K562 (cell line): ENCODE data around the gene POMGNT2. TPM values are rescaled to one million over a fixed set of nuclear protein-coding genes. Genes with fewer than 3 reads are reported as not detected.

Experiments
- ATAC-seq: fragments of 200-7000 bp; cut with Tn5 transposase; 3 replicates; pipeline ENCODE4 v1.9.1; 2020; ENCODE audit warnings: moderate library complexity
- BruUV-seq: library from RNA; stranded (reverse); fragments of 400-500 nt; replicated peaks from 2 replicates; lab custom pipeline; 2021; lab: Mats Ljungman, UMichigan
- CTCF ChIA-PET: fragments of 300-600 bp; formaldehyde crosslinking; extraction: SDS; loops from one replicate; lab custom pipeline; 2021; ENCODE audit warnings: low intra/inter-chr PET ratio; lab: Yijun Ruan, JAX
- POLR2A ChIA-PET: fragments of 300-600, 350-650 bp; sonication (Branson Sonifier 250); formaldehyde crosslinking; extraction: SDS; loops from one replicate; lab custom pipeline; 2021; ENCODE audit warnings: antibody characterized with exemption, inconsistent platforms; lab: Yijun Ruan, JAX
- DNase-seq, 4 experiments: peaks; one replicate each; pipeline versions ENCODE4 v3.0.0 to v3.0.0-alpha.2; 2011 to 2018; ENCODE audit warnings: low spot score in 3 of 4, mixed read lengths in 3 of 4; ENCODE audit errors: extremely low read depth in 1 of 4
- FAIRE-seq: peaks from 2 replicates; lab custom pipeline; 2011; peaks lifted over from hg19 to GRCh38; lab: Jason Lieb, UNC
- H2AFZ ChIP-seq: 2 replicates; pipeline ENCODE4 v1.6.0; 2011; ENCODE audit warnings: low read depth, low read length, control low read depth, inconsistent platforms
- H3K27ac ChIP-seq: fragments of 200-600 bp; 3 replicates; pipeline ENCODE4 v1.8.0; 2011; ENCODE audit warnings: low read depth, mild to moderate bottlenecking, control low read depth, inconsistent platforms, low read length, moderate library complexity, mixed read lengths; ENCODE audit errors: extremely low read depth
- H3K27me3 ChIP-seq, 2 experiments: fragments of 300-600 bp in 1 of 2; 2 replicates in 1 of 2; 3 replicates in 1 of 2; pipeline versions ENCODE4 v1.6.0 to v1.8.0; 2011; ENCODE audit warnings: inconsistent platforms in 2 of 2, low read length in 2 of 2, mild to moderate bottlenecking in 1 of 2, mixed read lengths in 1 of 2, moderate library complexity in 1 of 2; ENCODE audit not compliant: control insufficient read depth in 2 of 2, insufficient read depth in 2 of 2
- H3K36me3 ChIP-seq: fragments of 300-600 bp; 3 replicates; pipeline ENCODE4 v1.8.0; 2011; ENCODE audit warnings: mild to moderate bottlenecking, low read length, inconsistent platforms; ENCODE audit not compliant: control insufficient read depth, insufficient read depth
- H3K4me1 ChIP-seq, 2 experiments: fragments of 200-600 bp in 1 of 2; replicated peaks in 1 of 2; 2 replicates in 1 of 2; 3 replicates in 1 of 2; pipeline versions ENCODE4 v1.5.1 to v1.8.0; 2011; ENCODE audit warnings: inconsistent platforms in 2 of 2, low read length in 2 of 2, mild to moderate bottlenecking in 1 of 2, mixed read lengths in 1 of 2, moderate library complexity in 1 of 2; ENCODE audit not compliant: control insufficient read depth in 2 of 2, insufficient read depth in 2 of 2
- H3K4me2 ChIP-seq: 2 replicates; pipeline ENCODE4 v1.6.1; 2011; ENCODE audit warnings: low read length, control low read depth, inconsistent platforms, mixed read lengths; ENCODE audit not compliant: insufficient read depth
- H3K4me3 ChIP-seq: fragments of 200-600 bp; sonication (generic), shearing (Covaris generic); 2 replicates; pipeline ENCODE4 v1.5.1; 2016; ENCODE audit warnings: control low read depth, inconsistent platforms
- H3K79me2 ChIP-seq: fragments of 200-600 bp; 3 replicates; pipeline ENCODE4 v1.8.0; 2011; ENCODE audit warnings: low read length, inconsistent platforms; ENCODE audit not compliant: control insufficient read depth, insufficient read depth
- H3K9ac ChIP-seq, 2 experiments: 2 replicates each; pipeline versions ENCODE4 v1.6.0 to v1.6.1; 2011; ENCODE audit warnings: low read depth in 2 of 2, low read length in 2 of 2, control low read depth in 1 of 2, inconsistent platforms in 1 of 2, mild to moderate bottlenecking in 1 of 2, mixed read lengths in 1 of 2; ENCODE audit not compliant: insufficient read depth in 1 of 2
- H3K9me1 ChIP-seq: one replicate; pipeline ENCODE4 v1.6.0; 2011; ENCODE audit warnings: inconsistent platforms, mild to moderate bottlenecking, low read length, moderate library complexity; ENCODE audit not compliant: control insufficient read depth, insufficient read depth
- H3K9me3 ChIP-seq: replicated peaks from 2 replicates; pipeline ENCODE4 v1.5.1; 2011; ENCODE audit warnings: low read depth, low read length, inconsistent platforms; ENCODE audit not compliant: control insufficient read depth, insufficient read depth
- H4K20me1 ChIP-seq: replicated peaks from 2 replicates; pipeline ENCODE4 v1.6.1; 2011; ENCODE audit warnings: low read length, inconsistent platforms, mixed read lengths; ENCODE audit not compliant: control insufficient read depth, insufficient read depth
- CCAR2 ChIP-seq: fragments of 200-400 bp; formaldehyde crosslinking; IDR thresholded peaks from 2 replicates; pipeline ENCODE4 v1.6.1; 2017; ENCODE audit warnings: mild to moderate bottlenecking, low read depth, low read length
- DIDO1 ChIP-seq: fragments of 450-650 bp; IDR thresholded peaks from 2 replicates; pipeline ENCODE4 v1.6.1; 2016; ENCODE audit warnings: low read depth, missing biosample characterization, missing genetic modification characterization
- FOXK2 ChIP-seq, 2 experiments: fragments of 450-650 bp; IDR thresholded peaks in 1 of 2; conservative IDR thresholded peaks in 1 of 2; 2 replicates each; pipeline ENCODE4 v1.6.1; 2016; ENCODE audit warnings: low read depth in 2 of 2, mild to moderate bottlenecking in 1 of 2
- GABPB2 ChIP-seq: fragments of 250-450 bp; sonication (Bioruptor Pico); conservative IDR thresholded peaks from 2 replicates; pipeline ENCODE4 v1.5.1; 2021; ENCODE audit warnings: mild to moderate bottlenecking
- MEF2A ChIP-seq: IDR thresholded peaks from 2 replicates; pipeline ENCODE4 v1.6.1; 2011; ENCODE audit warnings: low read depth, mild to moderate bottlenecking, low read length, moderate library complexity; ENCODE audit not compliant: control insufficient read depth
- NFE2L1 ChIP-seq: fragments of 450-650 bp; IDR thresholded peaks from 2 replicates; pipeline ENCODE4 v1.6.1; 2016; ENCODE audit warnings: missing genetic modification characterization, low read depth, mild to moderate bottlenecking, missing compliant biosample characterization, moderate library complexity, borderline replicate concordance
- NONO ChIP-seq, 2 experiments: fragments of 200-400 bp in 1 of 2; fragments of 450-650 bp in 1 of 2; formaldehyde crosslinking in 1 of 2; IDR thresholded peaks; 2 replicates each; pipeline ENCODE4 v1.6.1; 2017; ENCODE audit warnings: low read depth in 2 of 2, mild to moderate bottlenecking in 2 of 2, moderate library complexity in 2 of 2, low read length in 1 of 2
- POLR2A ChIP-seq: fragments of 450-650 bp; conservative IDR thresholded peaks from 2 replicates; pipeline ENCODE4 v1.6.1; 2016
- POLR2G ChIP-seq: fragments of 200-400 bp; formaldehyde crosslinking; IDR thresholded peaks from 2 replicates; pipeline ENCODE4 v1.6.1; 2017; ENCODE audit warnings: low read depth, mild to moderate bottlenecking, antibody characterized with exemption, low read length, moderate library complexity
- RB1 ChIP-seq: fragments of 450-650 bp; IDR thresholded peaks from 2 replicates; pipeline ENCODE4 v1.6.1; 2017; ENCODE audit warnings: low read depth, mild to moderate bottlenecking
- SMAD2 ChIP-seq: fragments of 150-350 bp; IDR thresholded peaks from 2 replicates; pipeline ENCODE4 v1.6.1; 2014; ENCODE audit warnings: low read depth, mild to moderate bottlenecking, low read length
- SMARCC2 ChIP-seq: fragments of 450-650 bp; IDR thresholded peaks from 2 replicates; pipeline ENCODE4 v1.6.1; 2017; ENCODE audit warnings: antibody characterized with exemption, moderate library complexity, mild to moderate bottlenecking, low read depth
- TOE1 ChIP-seq, 2 experiments: fragments of 450-650 bp in 1 of 2; sonication (generic) in 1 of 2; formaldehyde crosslinking in 1 of 2; IDR thresholded peaks; 2 replicates each; pipeline versions ENCODE4 v1.7.1 to v1.8.0; 2016 to 2022; ENCODE audit warnings: borderline replicate concordance in 2 of 2, mild to moderate bottlenecking in 2 of 2, antibody characterized with exemption in 1 of 2, inconsistent platforms in 1 of 2, low read depth in 1 of 2, missing genetic modification reagents in 1 of 2, moderate library complexity in 1 of 2
- ZNF184 ChIP-seq: sonication (generic); formaldehyde crosslinking; IDR thresholded peaks from 2 replicates; pipeline ENCODE4 v1.5.0; 2020; ENCODE audit warnings: missing genetic modification reagents
- ZNF384 ChIP-seq: IDR thresholded peaks from 2 replicates; pipeline ENCODE4 v1.6.1; 2012; ENCODE audit warnings: low read depth, low read length, improper control_type of control experiment
- ZNF707 ChIP-seq: fragments of 250-450 bp; sonication (Bioruptor Pico); conservative IDR thresholded peaks from 2 replicates; pipeline ENCODE4 v1.8.0; 2022; ENCODE audit warnings: inconsistent platforms, mild to moderate bottlenecking, moderate library complexity
- ZNF780A ChIP-seq: fragments of 250-450 bp; sonication (Bioruptor Pico); IDR thresholded peaks from 2 replicates; pipeline ENCODE4 v1.5.0; 2021; ENCODE audit warnings: mild to moderate bottlenecking
- WGBS: fragments of 100-300 bp; shearing (Covaris generic); methylation state at CpG from one replicate; pipeline ENCODE4 v1.1.6; 2016; ENCODE audit warnings: low coverage, mixed read lengths; ENCODE audit not compliant: insufficient coverage; ENCODE audit errors: missing lambda C conversion rate; 5-methylcytosine and 5-hydroxymethylcytosine counted together
- in situ Hi-C: fragments of 300-500 bp; cut with MboI; formaldehyde crosslinking; loops from 4 replicates; pipeline ENCODE4 v1.15.0; 2018; ENCODE audit warnings: inconsistent platforms, mixed read lengths
- intact Hi-C: fragments of 100-400 bp; cut with micrococcal nuclease; formaldehyde crosslinking; loops from 2 replicates; pipeline ENCODE4 v1.14.2; 2022
- polyA plus RNA-seq, 8 experiments: library from polyadenylated mRNA; depleted of rRNA in 4 of 8; stranded (reverse) in 5 of 8; unstranded in 3 of 8; fragments of >200 nt; fragmentation: Nextera tagmentation in 2 of 8; fragmentation: Illumina TruSeq in 1 of 8; extraction: Ambion mirVana in 2 of 8; extraction: Trizol in 1 of 8; gene quantifications; 2 replicates each; pipeline versions ENCODE4 v1.2.1 to v1.2.3, GENCODE V29; 2011 to 2014; ENCODE audit warnings: inconsistent platforms in 1 of 8, missing spikeins in 1 of 8
- total RNA-seq, 7 experiments: library from RNA; depleted of rRNA in 6 of 7; stranded (reverse); fragments of >200 nt in 6 of 7; fragmentation: Illumina TruSeq in 2 of 7; extraction: Trizol in 2 of 7; gene quantifications; 2 replicates each; pipeline versions ENCODE4 v1.2.1 to v1.2.3, GENCODE V29; 2011 to 2021; ENCODE audit warnings: low replicate concordance in 1 of 7
- TF ChIP-seq, protein P1 (sequence below): fragments of 250-450 bp; sonication (Bioruptor Pico); IDR thresholded peaks from 2 replicates; pipeline ENCODE4 v1.4.0; 2020; ENCODE audit warnings: mild to moderate bottlenecking, moderate library complexity

The POMGNT2 gene
- total and polyA plus RNA-seq, 9 of the 15 experiments (the other 6 are each of a cell fraction or from before 2014, with no cell fraction given) = 0.65 to 14.1 (median 10.3) TPM

DNA sequence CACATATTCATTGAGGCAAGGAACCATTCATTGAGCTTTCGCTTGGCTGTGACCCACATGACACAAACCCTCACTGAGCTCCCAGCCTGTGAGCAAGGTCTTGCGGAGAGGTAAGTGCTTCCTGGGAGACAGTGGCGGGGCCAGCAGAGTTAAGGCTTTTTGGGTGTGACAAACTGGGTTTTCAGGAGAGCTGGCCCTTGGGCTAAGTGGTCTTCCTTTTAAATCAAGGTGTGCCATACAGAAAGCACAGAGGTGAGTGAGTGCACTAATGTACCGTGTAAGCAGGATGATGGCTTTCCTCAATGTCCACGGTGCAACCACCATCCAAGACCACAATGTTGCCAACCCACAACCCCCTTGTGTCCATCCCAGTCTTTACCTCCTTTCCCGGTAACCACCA, 28.6 kb downstream of the POMGNT2 start:
- POLR2A ChIA-PET = interaction anchor here (1.6 kb wide), 1 partner anchor 10 kb away, joined by 4 read pairs; no protein-coding TSS in a partner anchor
- Histone ChIP-seq H3K9me3 (no peaks in the 10 kb centered on the region), H3K4me2 (no peak overlapping the region), H3K79me2 (no peaks in the 10 kb centered on the region), H3K27me3 (peaks cover 0 to 3% of the 10 kb centered on the region in 2 experiments; a peak in 1 of 5 replicates), H3K4me1 (peaks cover 0 to 5% of the 10 kb centered on the region in 2 experiments; a peak in 1 of 5 replicates), H3K9me1 (no peaks in the 10 kb centered on the region), H3K36me3 (peaks cover 10% of the 10 kb centered on the region; the same call in 1 of the 3 replicates), H3K4me3 (no peak overlapping the region), H4K20me1 (no peaks in the 10 kb centered on the region), H3K27ac (no peak overlapping the region), H3K9ac (no peak overlapping the region), H2AFZ (no peak overlapping the region)
- DNase-seq (no peak), FAIRE-seq (no peak), ATAC-seq (no peak)
- CTCF ChIA-PET = no interaction called here
- intact Hi-C loops = loop anchor here (10.0 kb wide), 1 partner anchor 112 kb away; no protein-coding TSS in a partner anchor
- WGBS = 55% methylated on average over 6 of the region's 6 CpGs
- BruUV-seq = no TSS peak
- in situ Hi-C loops = no loop called here
- TF ChIP-seq NONO (IDR thresholded peaks at IDR 0.05; ENCODE audit: low read depth in 2 of 2, low read length in 1 of 2) (no peak), POLR2A (no peak), GABPB2 (CRISPR knock-in tag) (no peak), ZNF780A (no peak), POLR2G (no peak), DIDO1 (tag) (no peak), SMARCC2 (no peak), ZNF707 (no peak), SMAD2 (no peak), MEF2A (no peak), RB1 (no peak), TOE1 (IDR thresholded peaks at IDR 0.05; ENCODE audit: borderline replicate concordance) (no peak), TOE1 (CRISPR knock-in tag; IDR thresholded peaks at IDR 0.05; ENCODE audit: borderline replicate concordance, low read depth) (no peak), NFE2L1 (tag) (no peak), ZNF384 (no peak), FOXK2 (conservative IDR thresholded peaks at IDR 0.05 in 1 of 2, IDR thresholded peaks at IDR 0.05 in 1 of 2; ENCODE audit: low read depth in 2 of 2) (no peak), ZNF184 (CRISPR knock-in tag) (no peak), CCAR2 (no peak)
- TF ChIP-seq, protein P1, sequence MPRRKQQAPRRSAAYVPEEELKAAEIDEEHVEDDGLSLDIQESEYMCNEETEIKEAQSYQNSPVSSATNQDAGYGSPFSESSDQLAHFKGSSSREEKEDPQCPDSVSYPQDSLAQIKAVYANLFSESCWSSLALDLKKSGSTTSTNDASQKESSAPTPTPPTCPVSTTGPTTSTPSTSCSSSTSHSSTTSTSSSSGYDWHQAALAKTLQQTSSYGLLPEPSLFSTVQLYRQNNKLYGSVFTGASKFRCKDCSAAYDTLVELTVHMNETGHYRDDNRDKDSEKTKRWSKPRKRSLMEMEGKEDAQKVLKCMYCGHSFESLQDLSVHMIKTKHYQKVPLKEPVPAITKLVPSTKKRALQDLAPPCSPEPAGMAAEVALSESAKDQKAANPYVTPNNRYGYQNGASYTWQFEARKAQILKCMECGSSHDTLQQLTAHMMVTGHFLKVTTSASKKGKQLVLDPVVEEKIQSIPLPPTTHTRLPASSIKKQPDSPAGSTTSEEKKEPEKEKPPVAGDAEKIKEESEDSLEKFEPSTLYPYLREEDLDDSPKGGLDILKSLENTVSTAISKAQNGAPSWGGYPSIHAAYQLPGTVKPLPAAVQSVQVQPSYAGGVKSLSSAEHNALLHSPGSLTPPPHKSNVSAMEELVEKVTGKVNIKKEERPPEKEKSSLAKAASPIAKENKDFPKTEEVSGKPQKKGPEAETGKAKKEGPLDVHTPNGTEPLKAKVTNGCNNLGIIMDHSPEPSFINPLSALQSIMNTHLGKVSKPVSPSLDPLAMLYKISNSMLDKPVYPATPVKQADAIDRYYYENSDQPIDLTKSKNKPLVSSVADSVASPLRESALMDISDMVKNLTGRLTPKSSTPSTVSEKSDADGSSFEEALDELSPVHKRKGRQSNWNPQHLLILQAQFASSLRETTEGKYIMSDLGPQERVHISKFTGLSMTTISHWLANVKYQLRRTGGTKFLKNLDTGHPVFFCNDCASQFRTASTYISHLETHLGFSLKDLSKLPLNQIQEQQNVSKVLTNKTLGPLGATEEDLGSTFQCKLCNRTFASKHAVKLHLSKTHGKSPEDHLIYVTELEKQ = no peak
